Measurements from ENCODE around the gene FOXO4.

DNA sequence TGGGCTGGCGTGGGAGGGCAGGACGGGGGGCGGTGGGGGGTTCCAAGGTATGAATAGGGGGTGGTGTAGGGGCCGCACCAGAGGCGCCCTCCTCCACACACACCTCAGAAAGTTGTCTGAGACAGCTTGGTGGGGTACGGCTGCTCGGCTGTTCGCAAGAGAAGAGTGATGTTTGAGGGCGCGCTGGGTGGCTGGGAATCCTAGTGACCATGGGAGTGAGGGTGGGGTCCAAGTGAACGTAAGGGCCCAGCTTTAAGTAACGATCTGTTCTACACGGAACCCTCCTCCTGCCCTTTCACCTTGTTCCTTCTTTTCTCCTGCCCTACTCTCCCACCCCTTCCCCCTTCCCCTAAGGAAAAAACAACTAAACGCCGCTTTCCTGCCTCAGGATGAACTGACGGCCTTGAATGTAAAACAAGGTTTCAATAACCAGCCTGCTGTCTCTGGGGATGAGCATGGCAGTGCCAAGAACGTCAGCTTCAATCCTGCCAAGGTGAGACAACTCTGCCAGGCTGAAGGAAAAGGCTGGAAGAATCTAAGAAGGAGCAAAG, 23.4 kb downstream of the FOXO4 start:
- TF ChIP-seq, protein P1, sequence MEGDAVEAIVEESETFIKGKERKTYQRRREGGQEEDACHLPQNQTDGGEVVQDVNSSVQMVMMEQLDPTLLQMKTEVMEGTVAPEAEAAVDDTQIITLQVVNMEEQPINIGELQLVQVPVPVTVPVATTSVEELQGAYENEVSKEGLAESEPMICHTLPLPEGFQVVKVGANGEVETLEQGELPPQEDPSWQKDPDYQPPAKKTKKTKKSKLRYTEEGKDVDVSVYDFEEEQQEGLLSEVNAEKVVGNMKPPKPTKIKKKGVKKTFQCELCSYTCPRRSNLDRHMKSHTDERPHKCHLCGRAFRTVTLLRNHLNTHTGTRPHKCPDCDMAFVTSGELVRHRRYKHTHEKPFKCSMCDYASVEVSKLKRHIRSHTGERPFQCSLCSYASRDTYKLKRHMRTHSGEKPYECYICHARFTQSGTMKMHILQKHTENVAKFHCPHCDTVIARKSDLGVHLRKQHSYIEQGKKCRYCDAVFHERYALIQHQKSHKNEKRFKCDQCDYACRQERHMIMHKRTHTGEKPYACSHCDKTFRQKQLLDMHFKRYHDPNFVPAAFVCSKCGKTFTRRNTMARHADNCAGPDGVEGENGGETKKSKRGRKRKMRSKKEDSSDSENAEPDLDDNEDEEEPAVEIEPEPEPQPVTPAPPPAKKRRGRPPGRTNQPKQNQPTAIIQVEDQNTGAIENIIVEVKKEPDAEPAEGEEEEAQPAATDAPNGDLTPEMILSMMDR (IDR thresholded peaks at IDR 0.05) = no peak
- no peak for TF ChIP-seq POLR2A (IDR thresholded peaks at IDR 0.05; ENCODE audit: low read depth)
- TF ChIP-seq EP300 (IDR thresholded peaks at IDR 0.05) = no peak
- TF ChIP-seq POLR2AphosphoS5 (IDR thresholded peaks at IDR 0.05) = no peak

Measured in esophagus muscularis mucosa (tissue), 4 donors.